Left colon (tissue), 2 donors: ENCODE data around the gene BNC1. TPM values are rescaled to one million over a fixed set of nuclear protein-coding genes. Genes with fewer than 3 reads are reported as not detected.

Source experiments
- ATAC-seq: fragments of 200-7000 bp; cut with Tn5 transposase; one replicate; pipeline ENCODE4 v1.9.1; 2020; ENCODE audit warnings: mild to moderate bottlenecking, moderate library complexity
- DNase-seq, 2 donors: peaks; one replicate each; pipeline ENCODE4 v3.0.0-alpha.2; 2020
- intact Hi-C, 2 donors: fragments of 100-400 bp; cut with DNase I in 1 of 2; cut with micrococcal nuclease in 1 of 2; formaldehyde crosslinking; loops; one replicate each; pipeline versions ENCODE4 v1.11.2 to v1.14.0; 2022; cut with DNase I, micrococcal nuclease
- long read RNA-seq: library from polyadenylated mRNA; unstranded; transcript quantifications from one replicate; pipeline ENCODE4 v2.0.0, GENCODE V29; 2021
- total RNA-seq, 2 donors: library from RNA; stranded (reverse); fragmentation: NEBNext Ultra II Directional; extraction: Animal tissue kit (Norgen Biotek cat#: 25700); gene quantifications; one replicate each; pipeline ENCODE4 v1.2.1, GENCODE V29; 2021
- donor health status: DM: no; HTN: no; CAD: no.
- donor health status: DM: yes; HTN: yes; CAD: no.

The BNC1 gene, protein sequence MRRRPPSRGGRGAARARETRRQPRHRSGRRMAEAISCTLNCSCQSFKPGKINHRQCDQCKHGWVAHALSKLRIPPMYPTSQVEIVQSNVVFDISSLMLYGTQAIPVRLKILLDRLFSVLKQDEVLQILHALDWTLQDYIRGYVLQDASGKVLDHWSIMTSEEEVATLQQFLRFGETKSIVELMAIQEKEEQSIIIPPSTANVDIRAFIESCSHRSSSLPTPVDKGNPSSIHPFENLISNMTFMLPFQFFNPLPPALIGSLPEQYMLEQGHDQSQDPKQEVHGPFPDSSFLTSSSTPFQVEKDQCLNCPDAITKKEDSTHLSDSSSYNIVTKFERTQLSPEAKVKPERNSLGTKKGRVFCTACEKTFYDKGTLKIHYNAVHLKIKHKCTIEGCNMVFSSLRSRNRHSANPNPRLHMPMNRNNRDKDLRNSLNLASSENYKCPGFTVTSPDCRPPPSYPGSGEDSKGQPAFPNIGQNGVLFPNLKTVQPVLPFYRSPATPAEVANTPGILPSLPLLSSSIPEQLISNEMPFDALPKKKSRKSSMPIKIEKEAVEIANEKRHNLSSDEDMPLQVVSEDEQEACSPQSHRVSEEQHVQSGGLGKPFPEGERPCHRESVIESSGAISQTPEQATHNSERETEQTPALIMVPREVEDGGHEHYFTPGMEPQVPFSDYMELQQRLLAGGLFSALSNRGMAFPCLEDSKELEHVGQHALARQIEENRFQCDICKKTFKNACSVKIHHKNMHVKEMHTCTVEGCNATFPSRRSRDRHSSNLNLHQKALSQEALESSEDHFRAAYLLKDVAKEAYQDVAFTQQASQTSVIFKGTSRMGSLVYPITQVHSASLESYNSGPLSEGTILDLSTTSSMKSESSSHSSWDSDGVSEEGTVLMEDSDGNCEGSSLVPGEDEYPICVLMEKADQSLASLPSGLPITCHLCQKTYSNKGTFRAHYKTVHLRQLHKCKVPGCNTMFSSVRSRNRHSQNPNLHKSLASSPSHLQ
- not detected for total RNA-seq
- long read RNA-seq = 0 reads

DNA sequence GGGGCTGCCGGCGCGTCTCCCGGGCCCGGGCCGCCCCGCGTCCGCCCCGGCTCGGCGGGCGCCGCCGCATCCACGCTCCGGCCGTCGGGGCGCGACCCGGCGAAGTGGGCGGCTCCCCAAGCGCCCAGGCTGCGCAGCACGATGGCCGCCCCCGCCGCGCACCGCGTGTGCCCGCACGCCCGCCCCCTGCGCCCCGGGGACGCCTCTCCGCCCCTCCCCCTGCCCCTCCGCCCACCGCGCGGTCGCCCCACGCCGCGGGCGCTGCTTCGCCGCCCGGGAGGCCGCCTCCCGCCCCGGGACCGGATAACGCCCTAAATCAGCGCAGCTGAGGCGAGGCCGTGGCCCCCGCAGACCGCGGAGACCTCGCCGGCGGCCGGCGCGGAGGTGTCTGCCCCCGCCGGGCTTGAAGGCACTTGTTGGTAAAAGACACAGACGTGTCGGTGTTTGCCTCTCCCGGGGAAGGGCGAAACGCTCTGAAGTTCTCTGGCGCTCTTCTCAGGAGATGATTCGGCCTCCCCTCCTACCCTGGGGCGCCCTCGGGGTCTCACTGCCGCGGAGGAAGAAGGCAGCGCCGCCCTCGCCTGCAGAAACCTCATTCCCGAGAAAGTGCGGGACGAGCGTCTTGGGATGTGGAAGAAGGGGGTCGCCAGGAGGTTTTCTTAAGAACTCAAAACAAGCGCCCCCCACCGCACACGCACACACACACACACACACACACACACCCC is at the start of gene BNC1:
Gene BNC1, minus strand, starts transcription at position 106 of the 725 bp plus-strand sequence. Its CDS starts 36 bp downstream, at position 70.
- ATAC-seq = no peak
- intact Hi-C loops = no loop called here
- no peak for DNase-seq

DNA sequence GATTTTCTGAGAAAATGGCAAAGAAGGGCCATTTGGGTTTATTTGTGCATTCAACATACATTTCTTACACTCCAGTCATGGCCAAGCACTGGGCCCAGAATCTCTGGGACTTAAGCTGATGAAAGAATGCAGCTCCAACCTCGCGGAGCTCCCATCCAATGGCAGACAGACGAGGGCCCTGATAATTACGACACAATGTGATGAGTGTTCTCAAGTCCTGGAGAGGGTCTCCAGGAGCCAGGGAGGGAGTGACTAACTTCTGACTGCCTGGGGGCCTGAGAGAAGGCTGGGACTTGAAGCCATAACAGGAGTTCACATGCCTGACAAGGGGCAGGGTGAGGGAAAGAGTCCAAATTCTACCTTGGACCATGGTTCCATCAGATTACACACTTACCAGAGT is 42.6 kb upstream of the BNC1 start:
- no peak for ATAC-seq
- intact Hi-C loops = no loop called here

DNA sequence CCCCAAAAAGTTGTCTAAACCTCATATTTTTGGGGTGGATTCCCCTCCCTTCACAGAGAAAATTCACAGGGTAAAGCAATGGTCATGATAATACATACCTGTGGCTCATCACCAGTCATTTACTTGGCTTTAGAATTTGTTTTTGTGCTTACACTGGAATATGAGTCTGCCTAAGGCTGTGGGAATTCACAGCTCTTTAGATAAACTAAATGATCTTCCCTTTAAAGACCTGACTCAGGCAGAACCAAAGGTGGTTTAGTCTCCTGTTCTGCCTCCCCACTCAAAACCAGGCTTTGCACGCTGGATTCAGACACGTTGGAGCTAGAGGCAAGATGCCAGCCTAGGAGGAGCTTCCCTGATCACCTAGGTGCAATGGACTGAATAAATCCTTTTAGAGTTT is 40.3 kb upstream of the BNC1 start:
- intact Hi-C loops = no loop called here
- ATAC-seq (no peak), DNase-seq (no peak)

More for the DNA sequence above, 42.6 kb upstream of the BNC1 start:
- no peak for DNase-seq

DNA sequence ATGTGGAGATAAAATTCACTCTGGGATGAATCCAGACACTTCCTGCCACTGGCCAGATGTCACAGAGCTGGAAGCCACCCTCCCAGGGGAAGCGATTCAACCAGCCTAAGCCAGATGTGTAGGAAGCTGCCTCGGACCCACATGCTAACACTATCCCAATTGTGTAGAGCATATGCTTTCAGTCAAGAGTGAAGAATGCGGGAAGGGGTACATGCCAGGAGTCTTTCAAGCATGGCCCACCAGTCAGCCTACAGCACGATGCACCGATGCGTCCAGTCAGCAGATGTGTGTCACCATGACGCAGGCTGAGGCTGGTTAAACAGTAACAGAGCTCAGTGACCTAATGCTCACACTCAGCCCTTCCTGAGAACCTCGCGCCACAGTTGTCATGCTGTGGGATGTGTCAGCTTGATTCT is 38.8 kb upstream of the BNC1 start:
- DNase-seq (no peak), ATAC-seq (no peak)
- intact Hi-C loops = no loop called here

DNA sequence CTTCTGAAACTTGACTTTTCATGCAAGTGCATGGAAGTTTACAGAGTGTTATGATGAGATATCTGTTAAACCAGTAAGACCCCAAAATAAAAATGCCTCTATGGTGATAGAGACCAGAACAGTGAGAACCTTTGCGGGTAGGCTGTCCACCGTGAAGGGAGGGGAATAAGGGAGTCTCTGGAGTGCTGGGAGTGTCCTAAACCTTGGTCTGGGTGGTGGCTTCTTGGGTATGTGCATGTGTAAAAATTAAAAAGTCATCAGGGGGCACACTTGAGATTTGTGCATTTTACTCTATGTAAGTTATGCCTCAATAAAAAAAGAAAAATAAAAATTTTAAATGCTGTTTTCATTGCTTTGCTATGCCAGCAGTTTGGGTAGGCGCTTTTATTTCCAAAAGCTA is 38.2 kb upstream of the BNC1 start:
- intact Hi-C loops = no loop called here
- ATAC-seq (no peak), DNase-seq (no peak)

GRCh38 chr15:83322061-83322460 is 37.6 kb upstream of the BNC1 start:
- intact Hi-C loops = no loop called here
- ATAC-seq = no peak
- no peak for DNase-seq

DNA sequence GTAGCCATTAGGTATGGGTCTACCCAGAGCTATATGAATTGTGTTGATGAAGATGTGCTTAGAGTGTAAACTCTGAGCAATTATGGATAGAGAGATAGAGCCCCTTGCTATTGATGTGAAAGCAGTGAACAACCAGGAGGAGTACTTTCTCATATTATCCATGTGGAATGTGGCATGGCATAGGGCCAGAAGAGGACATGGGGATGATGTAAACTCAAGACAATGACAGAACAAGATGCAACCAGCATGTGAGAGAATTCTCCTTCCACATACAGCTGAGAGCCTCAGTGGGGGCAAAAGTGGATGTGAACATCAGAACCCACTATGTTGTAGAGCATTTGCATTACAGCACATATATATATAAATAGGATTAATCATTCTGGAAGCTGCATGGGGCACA is 36.4 kb upstream of the BNC1 start:
- no peak for DNase-seq
- intact Hi-C loops = no loop called here
- no peak for ATAC-seq

DNA sequence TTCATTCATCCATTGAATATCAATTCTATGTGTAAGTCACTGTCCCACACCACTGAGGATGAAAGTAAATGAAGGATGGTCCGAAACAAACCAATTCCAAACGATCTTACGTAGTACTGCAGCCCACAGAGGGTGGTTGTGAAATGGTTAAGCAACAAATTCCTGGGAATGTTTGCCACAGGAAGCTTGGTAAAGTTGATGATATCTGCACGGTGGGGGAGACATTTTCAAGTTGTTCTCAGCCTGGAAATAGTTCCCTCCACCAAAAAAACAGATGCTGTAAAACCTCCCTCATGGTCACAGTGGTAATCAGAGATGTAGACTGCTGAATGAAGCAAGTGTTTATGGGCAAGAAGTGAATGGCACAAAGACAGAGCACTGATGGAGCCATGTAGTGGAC is 35.9 kb upstream of the BNC1 start:
- DNase-seq (no peak), ATAC-seq (no peak)
- intact Hi-C loops = no loop called here

DNA sequence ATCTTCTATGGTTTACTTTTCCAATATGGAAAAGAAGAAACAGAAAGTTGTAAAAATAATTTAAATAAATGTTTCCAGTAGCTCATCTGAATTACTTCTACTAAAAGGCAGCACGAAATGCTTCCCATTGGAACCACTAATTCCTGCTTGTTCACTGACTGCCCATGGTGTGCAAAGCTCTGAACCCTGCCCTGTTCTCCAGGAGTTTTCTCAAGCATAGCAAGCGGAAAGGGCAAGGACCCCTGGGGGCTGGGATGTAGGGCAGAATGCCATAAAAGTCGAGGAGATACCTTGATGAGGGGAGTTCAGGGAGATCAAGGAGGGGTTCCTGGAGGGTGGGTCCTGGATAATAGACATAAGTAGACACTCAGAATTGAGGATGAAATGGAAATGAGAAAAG is 35.3 kb upstream of the BNC1 start:
- no peak for DNase-seq
- intact Hi-C loops = no loop called here
- ATAC-seq = no peak

DNA sequence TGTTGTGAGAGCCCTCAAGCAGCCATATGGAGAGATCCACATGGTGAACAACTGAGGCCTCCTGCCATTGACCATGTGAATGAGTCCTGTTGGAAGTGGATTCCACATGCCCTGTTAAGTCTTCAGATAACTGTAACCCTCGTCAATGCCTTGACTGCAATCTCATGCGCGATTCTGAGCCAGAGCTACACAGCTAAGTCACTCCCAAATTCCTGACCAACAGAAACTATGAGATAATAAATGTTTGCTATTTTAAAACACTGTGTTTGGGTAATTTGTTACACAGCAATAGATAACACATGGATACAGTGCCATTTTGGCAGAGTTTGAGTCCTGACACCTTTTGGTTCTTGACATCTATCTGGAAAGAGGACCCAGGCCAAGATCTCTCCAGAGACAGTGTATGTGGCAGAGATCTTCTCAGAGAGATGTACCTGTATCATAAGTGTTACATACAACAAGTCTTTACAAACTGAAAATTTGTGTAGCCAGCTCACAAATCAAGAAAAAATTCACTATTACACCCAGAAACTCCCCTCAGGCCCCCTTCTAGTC is 34.5 kb upstream of the BNC1 start:
- intact Hi-C loops = no loop called here
- DNase-seq (no peak), ATAC-seq (no peak)

DNA sequence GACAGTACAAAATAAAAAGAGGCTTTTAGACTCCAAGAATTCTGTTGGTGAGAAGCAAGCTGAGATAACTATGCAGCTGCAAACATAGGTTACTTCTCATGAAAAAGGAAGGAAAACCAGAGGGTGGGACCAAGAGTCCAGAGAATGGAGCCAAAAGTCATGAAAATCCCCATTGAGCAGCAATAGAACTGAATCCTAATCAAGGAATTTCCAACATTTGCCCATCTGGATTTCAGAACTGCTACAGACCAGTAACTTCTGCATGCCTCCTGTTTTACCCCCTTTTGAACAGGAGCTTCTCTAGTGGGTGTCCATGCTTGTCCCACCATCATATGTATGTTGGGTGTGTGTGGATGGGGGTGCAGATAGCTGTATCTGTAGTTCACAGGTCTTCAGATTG is 33.6 kb upstream of the BNC1 start:
- DNase-seq (no peak), ATAC-seq (no peak)
- intact Hi-C loops = no loop called here

GRCh38 chr15:83312071-83312470 is 27.6 kb upstream of the BNC1 start:
- DNase-seq = no peak
- no peak for ATAC-seq
- intact Hi-C loops = no loop called here

- ATAC-seq = no peak
- intact Hi-C loops = no loop called here
- no peak for DNase-seq
These were observed 26.3 kb upstream of the BNC1 start for GRCh38 chr15:83310521-83311456.

DNA sequence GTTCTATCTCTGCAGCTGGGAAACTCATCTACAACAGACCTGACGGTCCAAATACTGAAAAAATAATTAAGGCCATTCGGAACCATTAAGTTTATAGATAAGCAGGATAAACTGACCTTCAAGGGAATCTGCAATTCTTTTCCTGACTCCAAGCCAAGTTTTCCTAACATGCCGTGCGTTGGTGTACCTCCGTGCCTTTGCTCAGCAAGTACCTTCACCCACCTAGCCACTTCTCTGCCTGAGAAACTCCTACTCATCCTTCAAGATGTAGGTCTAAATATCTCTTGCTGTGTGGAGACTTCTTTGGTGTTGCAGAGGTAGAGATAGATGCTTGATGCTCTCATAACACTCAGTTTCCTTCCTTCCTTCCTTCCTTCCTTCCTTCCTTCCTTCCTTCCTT is 24.2 kb upstream of the BNC1 start:
- intact Hi-C loops = no loop called here
- ATAC-seq (no peak), DNase-seq (no peak)

- DNase-seq (no peak), ATAC-seq (no peak)
- intact Hi-C loops = no loop called here
These were observed 22.1 kb upstream of the BNC1 start for GRCh38 chr15:83306561-83306960.

DNA sequence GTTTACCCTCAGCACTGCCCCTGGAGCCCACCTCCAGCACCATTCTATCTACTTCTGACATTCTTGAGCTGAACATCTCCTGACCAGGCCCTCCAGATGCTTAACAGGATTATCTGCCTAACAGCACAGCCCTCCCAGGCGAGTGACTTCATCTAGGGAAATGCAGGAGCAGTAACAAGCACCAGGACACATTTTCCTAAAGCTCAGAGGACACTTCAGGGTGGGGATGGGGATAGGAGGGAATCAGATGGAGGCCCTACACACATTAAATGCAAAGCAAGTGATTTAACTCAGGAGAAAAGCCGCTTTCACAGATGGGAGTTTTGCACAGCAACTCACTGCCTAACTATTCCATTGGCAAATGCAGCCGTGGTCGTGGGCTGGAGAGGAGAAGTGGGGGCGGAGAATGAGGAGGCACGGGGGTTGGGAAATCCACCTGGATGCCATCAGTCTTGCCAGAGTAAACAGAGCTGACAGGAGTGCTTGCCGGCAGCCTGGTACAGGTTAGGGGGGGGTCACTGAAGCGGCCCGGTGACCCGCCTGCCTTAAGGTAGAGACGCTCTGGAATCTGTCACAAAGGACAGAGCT is 21.3 kb upstream of the BNC1 start:
- intact Hi-C loops = no loop called here
- ATAC-seq (no peak), DNase-seq (no peak)

DNA sequence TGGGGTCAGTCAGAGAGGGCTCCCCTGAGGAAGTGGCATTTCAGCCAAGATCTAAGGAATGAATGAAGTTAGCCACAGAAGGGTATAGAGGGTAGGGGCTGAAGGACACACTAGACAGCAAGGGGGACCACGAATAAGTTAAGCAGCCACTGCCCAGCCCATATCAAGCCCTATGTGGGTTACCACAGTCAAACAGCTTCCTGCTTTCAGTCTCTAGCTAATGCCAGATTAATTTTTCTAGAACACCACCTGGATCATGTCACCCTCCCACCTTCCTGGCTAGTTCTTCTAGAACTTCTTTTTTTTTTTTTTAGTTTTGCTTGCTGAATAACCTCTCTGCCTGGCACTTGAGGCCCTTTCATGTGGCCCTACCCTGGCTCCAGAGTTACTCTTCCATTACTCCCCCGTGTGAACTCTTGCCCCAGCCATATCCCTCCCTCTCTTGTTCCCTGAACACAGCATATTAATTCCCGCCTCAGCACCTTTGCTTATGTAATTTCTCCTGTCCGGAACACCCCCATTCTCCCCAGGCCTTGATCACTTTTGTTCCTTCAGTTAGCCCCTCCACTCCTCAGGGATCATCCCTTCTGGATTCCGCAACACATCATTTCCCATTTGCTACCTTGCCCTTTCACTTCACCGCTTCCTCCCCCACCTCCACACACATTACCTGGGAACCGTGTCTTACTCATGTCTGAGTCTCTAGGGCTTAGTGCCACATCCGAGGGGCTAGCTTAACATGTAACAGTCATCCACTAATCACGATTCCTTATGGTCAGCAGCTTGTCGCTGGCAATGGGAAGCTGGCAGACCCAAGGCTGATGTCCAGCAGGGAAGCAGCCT is 20.6 kb upstream of the BNC1 start:
- no peak for ATAC-seq
- intact Hi-C loops = no loop called here
- no peak for DNase-seq
